Measurements from ENCODE around the gene KLLN.
"Not testable (repeated sequence)": the region's sequence is repeated elsewhere in the genome, so short reads cannot be mapped to it uniquely, and the experiment has no call there.

KLLN gene

DNA sequence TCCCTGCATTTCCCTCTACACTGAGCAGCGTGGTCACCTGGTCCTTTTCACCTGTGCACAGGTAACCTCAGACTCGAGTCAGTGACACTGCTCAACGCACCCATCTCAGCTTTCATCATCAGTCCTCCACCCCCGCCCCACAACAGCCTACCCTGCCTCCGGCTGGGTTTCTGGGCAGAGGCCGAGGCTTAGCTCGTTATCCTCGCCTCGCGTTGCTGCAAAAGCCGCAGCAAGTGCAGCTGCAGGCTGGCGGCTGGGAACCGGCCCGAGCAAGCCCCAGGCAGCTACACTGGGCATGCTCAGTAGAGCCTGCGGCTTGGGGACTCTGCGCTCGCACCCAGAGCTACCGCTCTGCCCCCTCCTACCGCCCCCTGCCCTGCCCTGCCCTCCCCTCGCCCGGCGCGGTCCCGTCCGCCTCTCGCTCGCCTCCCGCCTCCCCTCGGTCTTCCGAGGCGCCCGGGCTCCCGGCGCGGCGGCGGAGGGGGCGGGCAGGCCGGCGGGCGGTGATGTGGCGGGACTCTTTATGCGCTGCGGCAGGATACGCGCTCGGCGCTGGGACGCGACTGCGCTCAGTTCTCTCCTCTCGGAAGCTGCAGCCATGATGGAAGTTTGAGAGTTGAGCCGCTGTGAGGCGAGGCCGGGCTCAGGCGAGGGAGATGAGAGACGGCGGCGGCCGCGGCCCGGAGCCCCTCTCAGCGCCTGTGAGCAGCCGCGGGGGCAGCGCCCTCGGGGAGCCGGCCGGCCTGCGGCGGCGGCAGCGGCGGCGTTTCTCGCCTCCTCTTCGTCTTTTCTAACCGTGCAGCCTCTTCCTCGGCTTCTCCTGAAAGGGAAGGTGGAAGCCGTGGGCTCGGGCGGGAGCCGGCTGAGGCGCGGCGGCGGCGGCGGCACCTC lies at the start of gene KLLN, which contains the start of gene PTEN:
TSS of gene KLLN (minus strand) at position 481 of the 891 bp plus-strand sequence. CDS start 1,046 bp downstream, outside the sequence.
TSS of gene PTEN (plus strand) at position 573 of the 891 bp plus-strand sequence. CDS start 845 bp downstream, outside the sequence.
- DNase-seq (ENCODE audit: low read depth): peak; percentile 67

DNA sequence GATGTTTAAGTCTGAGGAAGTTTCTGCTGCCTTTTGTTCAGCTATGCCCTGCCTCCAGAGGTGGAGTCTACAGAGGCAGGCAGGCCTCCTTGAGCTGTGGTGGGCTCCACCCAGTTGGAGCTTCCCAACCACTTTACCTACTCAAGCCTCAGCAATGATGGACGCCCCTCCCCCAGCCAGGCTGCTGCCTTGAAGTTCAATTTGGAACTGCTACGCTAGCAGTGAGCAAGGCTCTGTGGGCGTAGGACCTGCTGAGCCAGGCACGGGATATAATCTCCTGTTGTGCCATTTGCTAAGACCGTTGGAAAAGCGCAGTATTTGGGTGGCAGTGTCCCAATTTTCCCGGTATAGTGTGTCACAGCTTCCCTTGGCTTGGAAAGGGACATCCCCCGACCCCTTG lies 40.1 kb upstream of the KLLN start:
- DNase-seq (ENCODE audit: low read depth): not testable (repeated sequence)

GRCh38 chr10:87897957-87898356 lies 34.6 kb upstream of the KLLN start:
- DNase-seq (ENCODE audit: low read depth): not testable (repeated sequence)

GRCh38 chr10:87896216-87896615 lies 32.9 kb upstream of the KLLN start:
- DNase-seq (ENCODE audit: low read depth): no peak

- DNase-seq (ENCODE audit: low read depth): no peak
These were observed 32.1 kb upstream of the KLLN start for GRCh38 chr10:87895430-87895829.

DNA sequence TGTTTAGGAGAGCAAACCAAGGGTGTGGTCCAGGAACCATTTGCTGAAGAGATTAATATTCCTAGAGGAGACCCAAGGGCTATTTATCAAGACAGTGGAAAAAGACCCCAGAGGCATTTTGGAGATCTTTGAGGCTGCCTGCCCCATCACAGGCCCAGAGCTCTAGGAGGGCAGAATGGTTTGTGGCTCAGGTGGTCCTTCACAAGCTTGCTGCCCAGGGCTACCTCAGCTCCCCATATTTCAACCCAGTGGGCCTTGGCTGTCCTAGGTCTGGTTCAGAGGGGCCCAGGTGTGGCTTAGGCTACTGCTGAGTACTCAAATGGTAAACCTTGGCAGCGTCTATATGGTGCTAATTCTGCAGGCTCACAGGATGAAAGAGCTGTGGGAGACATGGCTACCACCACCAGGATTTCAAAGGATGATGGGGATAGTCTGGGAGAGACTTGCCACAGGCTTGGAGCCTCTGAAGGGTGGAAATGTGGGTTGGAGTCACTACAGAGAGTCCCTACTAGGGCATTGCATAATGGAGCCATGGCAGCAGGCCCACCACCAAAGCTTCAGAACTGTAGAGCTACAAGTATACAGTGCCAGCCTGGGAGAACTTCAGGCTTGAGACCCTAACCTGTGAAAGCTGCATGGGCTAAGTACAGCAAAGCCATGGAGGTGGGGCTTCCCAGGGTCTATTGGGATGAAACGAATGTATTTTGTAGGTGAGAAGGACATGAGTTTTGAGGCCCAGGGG lies 24.4 kb upstream of the KLLN start:
- no peak for DNase-seq (ENCODE audit: low read depth)

GRCh38 chr10:87887146-87887545 lies 23.8 kb upstream of the KLLN start:
- DNase-seq (ENCODE audit: low read depth): no peak

DNA sequence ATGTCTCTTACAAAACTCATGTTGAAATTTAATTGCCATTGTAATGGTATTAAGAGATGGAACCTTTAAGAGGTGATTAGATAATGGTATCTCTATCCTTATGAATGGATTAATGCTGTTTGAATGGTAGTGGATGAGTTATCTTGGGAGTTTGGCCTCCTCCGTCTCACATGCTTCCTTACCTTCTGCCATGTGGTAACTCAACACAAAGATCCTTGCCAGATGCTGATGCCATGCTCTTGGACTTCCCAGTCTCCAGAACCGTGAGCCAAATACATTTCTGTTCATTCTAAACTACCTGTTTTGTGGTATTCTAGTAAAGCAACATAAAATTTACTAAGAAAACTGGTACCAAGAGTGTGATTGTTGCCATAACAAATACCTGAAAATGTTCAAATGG lies 23.3 kb upstream of the KLLN start:
- DNase-seq (ENCODE audit: low read depth): no peak

DNA sequence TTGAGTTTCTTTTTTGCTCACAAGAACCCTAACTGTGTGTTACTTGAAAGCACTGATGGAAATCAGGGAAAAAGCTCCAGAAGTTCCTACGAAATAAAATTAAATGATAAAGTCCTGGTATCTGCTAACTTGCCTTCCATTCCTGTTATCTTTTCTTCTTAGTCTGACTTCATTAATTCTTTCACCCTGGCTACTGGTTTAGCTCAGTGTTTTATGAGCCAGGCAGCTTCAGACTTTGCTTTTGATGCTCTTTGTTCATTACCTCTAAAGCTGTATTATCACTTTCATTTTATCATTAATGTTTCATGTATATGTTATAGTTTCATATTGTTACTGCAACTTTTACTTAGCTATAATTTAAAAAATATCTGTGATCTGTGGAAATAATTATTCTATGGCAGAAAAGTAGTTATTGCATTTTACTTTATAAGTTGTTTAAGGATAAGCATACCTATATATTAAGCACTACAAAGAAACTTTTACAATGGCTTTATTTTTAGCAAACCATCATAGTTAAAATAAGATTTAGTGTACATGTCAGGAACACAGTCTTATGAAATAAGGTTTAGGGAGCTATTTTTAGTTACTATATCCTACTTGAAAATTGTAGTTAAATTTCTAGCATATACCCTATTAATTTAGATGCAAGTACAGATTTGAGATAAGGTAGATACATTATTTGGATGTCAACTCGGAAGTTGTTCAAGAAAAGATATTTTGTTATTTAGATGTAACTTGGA lies 19.4 kb upstream of the KLLN start:
- no peak for DNase-seq (ENCODE audit: low read depth)

DNA sequence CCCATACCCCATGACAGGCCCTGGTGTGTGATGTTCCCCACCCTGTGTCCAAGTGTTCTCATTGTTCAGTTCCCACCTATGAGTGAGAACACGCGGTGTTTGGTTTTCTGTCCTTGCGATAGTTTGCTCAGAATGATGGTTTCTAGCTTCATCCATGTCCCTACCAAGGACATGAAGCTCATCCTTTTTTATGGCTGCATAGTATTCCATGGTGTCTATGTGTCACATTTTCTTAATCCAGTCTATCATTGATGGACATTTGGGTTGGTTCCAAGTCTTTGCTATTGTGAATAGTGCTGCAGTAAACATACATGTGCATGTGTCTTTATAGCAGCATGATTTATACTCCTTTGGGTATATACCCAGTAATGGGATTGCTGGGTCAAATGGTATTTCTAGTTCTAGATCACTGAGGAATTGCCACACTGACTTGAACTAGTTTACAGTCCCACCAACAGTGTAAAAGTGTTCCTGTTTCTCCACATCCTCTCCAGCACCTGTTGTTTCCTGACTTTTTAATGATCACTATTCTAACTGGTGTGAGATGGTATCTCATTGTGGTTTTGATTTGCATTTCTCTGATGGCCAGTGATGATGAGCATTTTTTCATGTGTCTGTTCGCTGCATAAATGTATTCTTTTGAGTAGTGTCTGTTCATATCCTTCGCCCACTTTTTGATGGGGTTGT lies 18.2 kb upstream of the KLLN start:
- DNase-seq (ENCODE audit: low read depth): not testable (repeated sequence)

GRCh38 chr10:87880336-87880735 lies 17.0 kb upstream of the KLLN start:
- DNase-seq (ENCODE audit: low read depth): no peak

- no peak for DNase-seq (ENCODE audit: low read depth)
These were observed 15.5 kb upstream of the KLLN start for GRCh38 chr10:87878664-87879459.

DNA sequence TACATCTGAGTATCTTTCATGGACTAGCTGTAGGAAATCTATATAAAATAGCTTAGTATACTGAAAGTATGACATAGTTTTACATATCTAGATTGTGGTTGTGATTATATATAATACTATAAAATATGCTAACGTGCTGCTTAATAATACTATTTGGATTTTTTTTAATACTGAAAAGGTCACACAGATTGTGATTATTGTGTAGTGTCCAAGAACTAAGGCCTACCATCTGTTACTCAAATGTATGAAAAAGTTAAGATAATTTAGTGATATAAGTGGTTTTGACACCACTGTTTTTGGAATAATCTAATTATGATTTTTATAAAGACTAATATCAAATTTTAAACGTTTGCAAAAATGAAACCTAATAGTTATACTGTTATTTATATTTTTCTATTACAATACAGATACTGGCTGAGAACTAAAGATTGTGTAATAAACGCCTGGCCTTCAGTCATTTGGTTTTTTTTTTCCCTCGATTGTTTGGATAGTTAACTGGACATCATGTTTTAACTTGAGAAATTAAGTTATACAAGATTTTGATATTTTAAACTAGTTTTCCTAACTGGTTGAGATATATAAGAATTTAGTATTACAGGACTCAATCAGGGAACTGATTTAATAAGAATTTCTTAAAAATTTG lies 12.7 kb upstream of the KLLN start:
- DNase-seq (ENCODE audit: low read depth): no peak

DNA sequence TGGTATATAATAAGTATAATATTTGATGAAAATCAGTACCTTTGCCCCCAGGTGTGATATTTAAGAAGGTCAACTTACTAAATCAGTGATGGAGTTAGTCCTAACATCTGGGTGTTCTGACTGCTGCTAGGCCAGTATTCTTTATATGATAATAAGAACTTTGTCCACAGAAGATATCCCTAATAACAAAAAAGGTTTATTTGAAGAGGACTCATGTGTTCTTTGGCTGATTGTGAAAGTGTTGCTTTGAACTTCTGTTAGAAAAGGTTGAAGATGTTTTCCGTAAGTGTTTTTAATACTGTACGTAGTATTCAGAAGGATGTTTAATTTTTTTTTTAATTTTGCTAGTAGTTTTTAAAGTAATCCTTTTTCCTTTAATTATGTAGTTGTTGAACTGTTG lies 10.3 kb upstream of the KLLN start:
- no peak for DNase-seq (ENCODE audit: low read depth)

GRCh38 chr10:87872828-87873227 lies 9.5 kb upstream of the KLLN start:
- no peak for DNase-seq (ENCODE audit: low read depth)

- DNase-seq (ENCODE audit: low read depth): no peak
These were observed 6.6 kb upstream of the KLLN start for GRCh38 chr10:87869773-87870551.

DNA sequence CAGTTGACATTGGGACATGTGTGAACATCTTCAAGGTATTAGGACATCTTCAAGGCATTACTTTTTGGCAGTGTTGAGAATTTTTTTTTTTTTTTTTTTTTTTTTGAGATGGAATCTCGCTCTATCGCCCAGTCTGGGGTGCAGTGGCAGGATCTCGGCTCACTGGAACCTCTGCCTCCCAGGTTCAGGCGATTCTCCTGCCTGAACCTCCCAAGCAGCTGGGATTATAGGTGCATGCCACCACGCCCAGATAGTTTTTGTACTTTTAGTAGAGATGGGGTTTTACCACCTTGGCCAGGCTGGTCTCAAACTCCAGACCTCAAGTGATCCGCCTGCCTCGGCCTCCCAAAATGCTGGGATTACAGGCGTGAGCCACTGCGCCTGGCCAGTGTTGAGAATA lies 5.8 kb upstream of the KLLN start:
- not testable (repeated sequence) for DNase-seq (ENCODE audit: low read depth)

- DNase-seq (ENCODE audit: low read depth): no peak
These were observed 4.9 kb upstream of the KLLN start for GRCh38 chr10:87868277-87868676.

DNA sequence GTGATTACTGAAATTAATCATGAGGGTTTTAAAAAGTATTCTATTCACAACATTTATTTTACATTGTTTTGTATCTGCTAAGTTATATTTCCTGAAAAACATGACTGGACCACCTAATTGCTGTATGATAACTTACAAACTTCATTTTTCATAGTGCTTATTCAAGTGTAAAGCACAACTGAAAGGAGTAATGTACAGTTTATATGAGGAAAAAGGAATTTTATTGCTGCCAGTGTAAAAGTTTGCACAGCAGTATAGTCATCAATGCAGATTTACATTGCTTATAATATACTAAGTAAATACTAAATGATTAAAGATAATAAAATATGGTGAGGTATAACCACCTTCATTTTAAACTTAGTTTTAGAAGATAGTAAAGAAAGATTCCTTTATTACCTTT lies 4.1 kb upstream of the KLLN start:
- DNase-seq (ENCODE audit: low read depth): no peak
